HG03196 (cell line): ENCODE results near the gene PFKFB1.

Experiments
- ATAC-seq: cut with Tn5 transposase; IDR thresholded peaks from one replicate; pipeline ENCODE4 v1.9.1; 2021; ENCODE audit not compliant: unreplicated experiment

Gene PFKFB1

GRCh38 chrX:54928876-54929275, 65.1 kb downstream of the PFKFB1 start:
- ATAC-seq: no peak

GRCh38 chrX:54926978-54927377, 67.0 kb downstream of the PFKFB1 start:
- no peak for ATAC-seq

- no peak for ATAC-seq
These were observed 70.6 kb downstream of the PFKFB1 start for GRCh38 chrX:54923376-54923775.

DNA sequence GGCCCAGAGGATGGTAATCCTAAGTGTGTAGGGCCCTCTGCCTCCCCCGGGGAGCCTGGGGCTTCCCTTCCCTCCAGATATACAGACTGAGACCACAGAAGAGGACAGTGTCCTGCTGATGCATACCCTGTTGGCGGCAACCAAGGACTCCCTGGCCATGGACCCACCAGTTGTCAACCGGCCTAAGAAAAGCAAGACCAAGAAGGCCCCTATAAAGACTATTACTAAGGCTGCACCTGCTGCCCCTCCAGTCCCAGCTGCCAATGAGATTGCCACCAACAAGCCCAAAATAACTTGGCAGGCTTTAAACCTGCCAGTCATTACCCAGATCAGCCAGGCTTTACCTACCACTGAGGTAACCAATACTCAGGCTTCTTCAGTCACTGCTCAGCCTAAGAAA, 71.4 kb downstream of the PFKFB1 start:
- no peak for ATAC-seq

- no peak for ATAC-seq
These were observed 72.5 kb downstream of the PFKFB1 start for GRCh38 chrX:54921427-54922021.

DNA sequence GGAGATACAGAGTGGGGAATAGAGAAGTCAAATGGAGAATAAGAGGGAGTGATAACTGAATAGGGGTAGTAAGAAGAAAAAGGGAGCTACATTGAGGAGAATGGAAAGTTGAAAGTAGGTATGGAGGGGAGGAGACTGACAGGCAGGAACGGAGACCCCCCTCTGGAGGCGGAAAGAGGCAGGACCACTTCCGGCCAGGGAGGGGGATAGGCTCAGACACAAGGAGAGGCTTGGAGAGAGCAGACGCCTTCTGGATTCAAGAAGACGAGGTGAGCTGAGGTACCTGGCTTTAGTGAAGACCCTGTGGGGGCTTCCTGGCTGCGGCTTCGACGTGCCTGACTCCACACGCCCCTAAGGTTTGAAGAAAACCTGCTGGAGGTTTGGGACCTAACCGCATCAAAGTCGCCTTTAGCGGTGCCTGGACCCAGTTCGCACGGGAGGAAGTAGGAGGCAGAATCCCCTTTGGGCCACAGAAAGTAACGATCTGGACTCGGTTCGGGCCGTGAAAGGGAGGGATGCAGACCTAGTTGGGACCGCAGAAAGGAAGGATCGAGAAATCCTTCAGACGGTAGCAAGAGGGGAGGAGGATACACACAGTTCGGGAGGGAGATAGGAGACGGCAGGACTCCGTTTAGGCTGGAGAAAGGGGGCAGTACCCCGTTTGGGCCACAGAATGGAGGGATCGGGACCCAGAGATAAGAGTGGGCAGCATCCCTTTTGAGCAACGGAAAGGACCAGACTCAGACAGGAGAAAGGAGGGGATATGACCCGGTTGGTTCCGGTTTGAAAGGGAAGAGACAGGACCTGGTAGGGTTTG, 73.2 kb downstream of the PFKFB1 start, which contains the start of gene TRO:
Gene TRO, plus strand, starts transcription at position 215 of the 817 bp plus-strand sequence. CDS start 1,423 bp downstream, outside the sequence.
- no peak for ATAC-seq

- ATAC-seq: no peak
These were observed 84.0 kb downstream of the PFKFB1 start for GRCh38 chrX:54909941-54910340.

- no peak for ATAC-seq
These were observed 99.8 kb downstream of the PFKFB1 start for GRCh38 chrX:54894159-54894558.

GRCh38 chrX:54891573-54891972, 102.4 kb downstream of the PFKFB1 start:
- no peak for ATAC-seq

DNA sequence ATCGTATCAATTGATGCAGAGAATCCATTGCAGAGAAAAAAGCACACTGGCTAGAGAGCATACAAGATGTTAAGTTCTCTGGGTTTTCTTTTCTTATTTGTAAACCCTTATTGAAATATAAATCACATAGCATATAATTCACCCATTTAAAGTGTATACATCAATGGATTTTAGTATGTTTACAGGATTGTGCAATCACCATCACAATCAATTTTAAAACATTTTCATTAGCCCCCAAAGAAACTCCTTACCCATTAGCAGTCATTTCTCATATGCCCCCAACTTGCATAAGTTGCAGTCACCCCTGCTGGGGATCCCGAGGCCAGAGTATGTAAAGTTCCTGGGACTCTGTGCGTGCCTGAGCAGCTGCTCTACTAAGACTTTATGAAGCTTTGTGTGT, 108.2 kb downstream of the PFKFB1 start:
- ATAC-seq: no peak
